ENCODE results near the gene EPX.
"Not testable (repeated sequence)": the region's sequence is repeated elsewhere in the genome, so short reads cannot be mapped to it uniquely, and the experiment has no call there.

EPX gene

GRCh38 chr17:58192612-58193011 is at the start of gene EPX:
EPX (plus strand) TSS chr17:58192726; CDS start chr17:58192847, 121 bp downstream.
- no peak for DNase-seq (ENCODE audit: low read depth in 2 of 2)

GRCh38 chr17:58143335-58143734 is 49.2 kb upstream of the EPX start:
- DNase-seq (ENCODE audit: low read depth in 2 of 2) = not testable (repeated sequence)

- DNase-seq (ENCODE audit: low read depth in 2 of 2) = no peak
These were observed 47.7 kb upstream of the EPX start for GRCh38 chr17:58144801-58145200.

- DNase-seq (ENCODE audit: low read depth in 2 of 2) = no peak
These were observed 44.5 kb upstream of the EPX start, which contains the start of gene OR4D1 for GRCh38 chr17:58147930-58148434. OR4D1 (plus strand) TSS chr17:58148384; CDS start chr17:58155154, 6,770 bp downstream.

- no peak for DNase-seq (ENCODE audit: low read depth in 2 of 2)
These were observed 43.9 kb upstream of the EPX start for GRCh38 chr17:58148609-58149008.

- DNase-seq (ENCODE audit: low read depth in 2 of 2) = no peak
These were observed 42.1 kb upstream of the EPX start for GRCh38 chr17:58150394-58150793.

- peak; percentile 4 to 14 for DNase-seq (ENCODE audit: low read depth in 2 of 2)
These were observed 39.5 kb upstream of the EPX start for GRCh38 chr17:58153046-58153445.

GRCh38 chr17:58153671-58154070 is 38.9 kb upstream of the EPX start:
- DNase-seq (ENCODE audit: low read depth in 2 of 2) = no peak

- DNase-seq (ENCODE audit: low read depth in 2 of 2) = peak; percentile 6 to 29
These were observed 35.4 kb upstream of the EPX start for GRCh38 chr17:58156839-58157803.

GRCh38 chr17:58158181-58158580 is 34.3 kb upstream of the EPX start:
- DNase-seq (ENCODE audit: low read depth in 2 of 2) = no peak

GRCh38 chr17:58161566-58161965 is 31.0 kb upstream of the EPX start:
- DNase-seq (ENCODE audit: low read depth in 2 of 2) = no peak

- no peak for DNase-seq (ENCODE audit: low read depth in 2 of 2)
These were observed 26.5 kb upstream of the EPX start for GRCh38 chr17:58165981-58166380.

GRCh38 chr17:58166682-58167081 is 25.8 kb upstream of the EPX start, which contains the start of gene OR4D2:
OR4D2 (plus strand) TSS chr17:58166982; CDS start chr17:58169656, 2,674 bp downstream.
- DNase-seq (ENCODE audit: low read depth in 2 of 2) = no peak

GRCh38 chr17:58170622-58171021 is 21.9 kb upstream of the EPX start:
- DNase-seq (ENCODE audit: low read depth in 2 of 2) = no peak

GRCh38 chr17:58172369-58173071 is 20.0 kb upstream of the EPX start:
- no peak for DNase-seq (ENCODE audit: low read depth in 2 of 2)

GRCh38 chr17:58174871-58175270 is 17.7 kb upstream of the EPX start:
- DNase-seq (ENCODE audit: low read depth in 2 of 2) = no peak

- DNase-seq (ENCODE audit: low read depth in 2 of 2) = no peak
These were observed 16.3 kb upstream of the EPX start for GRCh38 chr17:58176200-58176599.

- no peak for DNase-seq (ENCODE audit: low read depth in 2 of 2)
These were observed 10.7 kb upstream of the EPX start for GRCh38 chr17:58181796-58182195.

GRCh38 chr17:58183514-58183913 is 9.0 kb upstream of the EPX start:
- no peak for DNase-seq (ENCODE audit: low read depth in 2 of 2)

- no peak for DNase-seq (ENCODE audit: low read depth in 2 of 2)
These were observed 8.1 kb upstream of the EPX start for GRCh38 chr17:58184308-58184985.

- DNase-seq (ENCODE audit: low read depth in 2 of 2) = no peak
These were observed 7.4 kb upstream of the EPX start for GRCh38 chr17:58184986-58185761.

All from activated CD8-positive, alpha-beta memory T cell treated with anti-CD3 and anti-CD28 coated beads for 4 hours (primary cell).